WTC11 (cell line): Measurements from ENCODE around the gene ZDHHC7. TPM values are rescaled to one million over a fixed set of nuclear protein-coding genes. Genes with fewer than 3 reads are reported as not detected.

Experiments used
- ATAC-seq: fragments of 200-7000 bp; cut with Tn5 transposase; 2 replicates; pipeline ENCODE4 v1.10.0; 2021; ENCODE audit warnings: mild to moderate bottlenecking, moderate library complexity
- CTCF ChIA-PET: fragments of 300-600 bp; sonication (Branson Sonifier 250); formaldehyde crosslinking; loops from one replicate; lab custom pipeline; 2021; ENCODE audit warnings: antibody characterized with exemption; lab: Charles Lee
- POLR2A ChIA-PET: fragments of 350-600 bp; sonication (Branson Sonifier 250); formaldehyde crosslinking; loops from one replicate; lab custom pipeline; 2021; ENCODE audit warnings: antibody characterized with exemption; lab: Charles Lee
- DNase-seq: peaks from one replicate; pipeline ENCODE4 v3.0.0; 2021; ENCODE audit warnings: low spot score
- H3K27ac Mint-ChIP-seq: 2 replicates; pipeline ENCODE4 v1.8.0; 2021; ENCODE audit warnings: mixed read lengths
- H3K27me3 Mint-ChIP-seq: 2 replicates; pipeline ENCODE4 v1.8.0; 2021; ENCODE audit warnings: low read depth, mild to moderate bottlenecking, moderate library complexity, mixed read lengths
- H3K36me3 Mint-ChIP-seq: 2 replicates; pipeline ENCODE4 v1.8.0; 2021; ENCODE audit warnings: mixed read lengths
- H3K4me1 Mint-ChIP-seq: 2 replicates; pipeline ENCODE4 v1.8.0; 2022; ENCODE audit warnings: mixed read lengths
- H3K4me3 Mint-ChIP-seq: 2 replicates; pipeline ENCODE4 v1.8.0; 2021; ENCODE audit warnings: mild to moderate bottlenecking, moderate library complexity, mixed read lengths
- H3K9me3 Mint-ChIP-seq: 2 replicates; pipeline ENCODE4 v1.8.0; 2021; ENCODE audit warnings: mixed read lengths
- ATF1 ChIP-seq: sonication (generic); formaldehyde crosslinking; IDR thresholded peaks from 2 replicates; pipeline ENCODE4 v1.8.1; 2023; ENCODE audit warnings: mild to moderate bottlenecking, moderate library complexity, missing genetic modification reagents
- CREM ChIP-seq: sonication (generic); formaldehyde crosslinking; IDR thresholded peaks from 2 replicates; pipeline ENCODE4 v1.8.1; 2022; ENCODE audit warnings: mild to moderate bottlenecking, missing genetic modification reagents, moderate library complexity
- ELF4 ChIP-seq: sonication (generic); formaldehyde crosslinking; IDR thresholded peaks from 2 replicates; pipeline ENCODE4 v1.8.1; 2022; ENCODE audit warnings: low read depth, mild to moderate bottlenecking, moderate library complexity, missing genetic modification reagents
- FOXK1 ChIP-seq: sonication (generic); formaldehyde crosslinking; IDR thresholded peaks from 2 replicates; pipeline ENCODE4 v1.8.0; 2022; ENCODE audit warnings: mild to moderate bottlenecking, moderate library complexity, missing genetic modification reagents
- FOXP1 ChIP-seq: sonication (generic); formaldehyde crosslinking; IDR thresholded peaks from 2 replicates; pipeline ENCODE4 v1.8.0; 2022; ENCODE audit warnings: missing genetic modification reagents, mild to moderate bottlenecking, moderate library complexity, borderline replicate concordance
- IRF1 ChIP-seq: sonication (generic); formaldehyde crosslinking; IDR thresholded peaks from 2 replicates; pipeline ENCODE4 v1.8.0; 2023; ENCODE audit warnings: missing genetic modification reagents
- IRF2 ChIP-seq: sonication (generic); formaldehyde crosslinking; IDR thresholded peaks from 2 replicates; pipeline ENCODE4 v1.8.0; 2022; ENCODE audit warnings: low read depth, missing genetic modification reagents, borderline replicate concordance
- JUN ChIP-seq: sonication (generic); formaldehyde crosslinking; IDR thresholded peaks from 2 replicates; pipeline ENCODE4 v1.8.0; 2023; ENCODE audit warnings: mild to moderate bottlenecking, missing genetic modification reagents
- KAT7 ChIP-seq: sonication (generic); formaldehyde crosslinking; IDR thresholded peaks from 2 replicates; pipeline ENCODE4 v1.8.1; 2023; ENCODE audit warnings: missing genetic modification reagents, mild to moderate bottlenecking, borderline replicate concordance
- NR1H2 ChIP-seq: sonication (generic); formaldehyde crosslinking; IDR thresholded peaks from 2 replicates; pipeline ENCODE4 v1.9.0; 2021; ENCODE audit warnings: mild to moderate bottlenecking, moderate library complexity, missing genetic modification reagents
- NR3C1 ChIP-seq: sonication (generic); formaldehyde crosslinking; conservative IDR thresholded peaks from 2 replicates; pipeline ENCODE4 v1.8.1; 2023; ENCODE audit warnings: low read depth, mild to moderate bottlenecking, missing genetic modification reagents
- RELA ChIP-seq: sonication (generic); formaldehyde crosslinking; IDR thresholded peaks from 2 replicates; pipeline ENCODE4 v1.8.1; 2022; ENCODE audit warnings: missing genetic modification reagents, mild to moderate bottlenecking, borderline replicate concordance
- TCF7 ChIP-seq: sonication (generic); formaldehyde crosslinking; IDR thresholded peaks from 2 replicates; pipeline ENCODE4 v1.8.0; 2022; ENCODE audit warnings: mild to moderate bottlenecking, low read depth, missing genetic modification reagents, moderate library complexity
- USF1 ChIP-seq: sonication (generic); formaldehyde crosslinking; IDR thresholded peaks from 2 replicates; pipeline ENCODE4 v1.8.0; 2022; ENCODE audit warnings: mild to moderate bottlenecking, missing genetic modification reagents
- ZNF232 ChIP-seq: sonication (generic); formaldehyde crosslinking; IDR thresholded peaks from 2 replicates; pipeline ENCODE4 v1.8.0; 2022; ENCODE audit warnings: mild to moderate bottlenecking, missing genetic modification reagents
- ZNF416 ChIP-seq: fragments of 250-450 bp; sonication (Bioruptor Pico); IDR thresholded peaks from 2 replicates; pipeline ENCODE4 v1.9.0; 2021; ENCODE audit warnings: mild to moderate bottlenecking, inconsistent platforms
- total RNA-seq: library from RNA; stranded (reverse); gene quantifications from 3 replicates; pipeline ENCODE4 v1.2.3, GENCODE V29; 2021
- TF ChIP-seq, protein P1 (sequence below): sonication (generic); formaldehyde crosslinking; IDR thresholded peaks from 2 replicates; pipeline ENCODE4 v1.8.0; 2022; ENCODE audit warnings: mild to moderate bottlenecking, missing genetic modification reagents
- TF ChIP-seq, protein P2 (sequence below): sonication (generic); formaldehyde crosslinking; IDR thresholded peaks from 2 replicates; pipeline ENCODE4 v1.8.1; 2022; ENCODE audit warnings: low read depth, mild to moderate bottlenecking, moderate library complexity, missing genetic modification reagents, borderline replicate concordance
- TF ChIP-seq, protein P3 (sequence below): fragments of 250-450 bp; sonication (Bioruptor Pico); conservative IDR thresholded peaks from 2 replicates; pipeline ENCODE4 v1.9.0; 2021; ENCODE audit warnings: mild to moderate bottlenecking
- TF ChIP-seq, protein P4 (sequence below): sonication (generic); formaldehyde crosslinking; IDR thresholded peaks from 2 replicates; pipeline ENCODE4 v1.8.1; 2023; ENCODE audit warnings: mild to moderate bottlenecking, missing genetic modification reagents, borderline replicate concordance

Gene ZDHHC7
- total RNA-seq, 1 experiment from 2014 or later = 38.7 TPM

GRCh38 chr16:85045077-85045476 lies 33.7 kb upstream of the ZDHHC7 start (continued):
- no peak for TF ChIP-seq ATF1 (CRISPR knock-in tag)

- ChIA-PET POLR2A (no interaction called here), CTCF (no interaction called here)
- Mint-ChIP-seq H3K36me3 (no peaks in the 10 kb centered on the region), H3K27me3 (no peaks in the 10 kb centered on the region), H3K4me3 (no peak overlapping the region), H3K4me1 (0 out of 2 replicates have a peak, but pooled peaks cover 5% of the 10 kb centered on the region), H3K9me3 (no peaks in the 10 kb centered on the region), H3K27ac (no peak overlapping the region)
- no peak for ATAC-seq
- no peak for DNase-seq
- TF ChIP-seq TCF7 (CRISPR knock-in tag) = no peak
- TF ChIP-seq, protein P1, sequence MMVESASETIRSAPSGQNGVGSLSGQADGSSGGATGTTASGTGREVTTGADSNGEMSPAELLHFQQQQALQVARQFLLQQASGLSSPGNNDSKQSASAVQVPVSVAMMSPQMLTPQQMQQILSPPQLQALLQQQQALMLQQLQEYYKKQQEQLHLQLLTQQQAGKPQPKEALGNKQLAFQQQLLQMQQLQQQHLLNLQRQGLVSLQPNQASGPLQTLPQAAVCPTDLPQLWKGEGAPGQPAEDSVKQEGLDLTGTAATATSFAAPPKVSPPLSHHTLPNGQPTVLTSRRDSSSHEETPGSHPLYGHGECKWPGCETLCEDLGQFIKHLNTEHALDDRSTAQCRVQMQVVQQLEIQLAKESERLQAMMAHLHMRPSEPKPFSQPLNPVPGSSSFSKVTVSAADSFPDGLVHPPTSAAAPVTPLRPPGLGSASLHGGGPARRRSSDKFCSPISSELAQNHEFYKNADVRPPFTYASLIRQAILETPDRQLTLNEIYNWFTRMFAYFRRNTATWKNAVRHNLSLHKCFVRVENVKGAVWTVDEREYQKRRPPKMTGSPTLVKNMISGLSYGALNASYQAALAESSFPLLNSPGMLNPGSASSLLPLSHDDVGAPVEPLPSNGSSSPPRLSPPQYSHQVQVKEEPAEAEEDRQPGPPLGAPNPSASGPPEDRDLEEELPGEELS (CRISPR knock-in tag) = no peak
- TF ChIP-seq KAT7 (CRISPR knock-in tag) = no peak
- TF ChIP-seq, protein P2, sequence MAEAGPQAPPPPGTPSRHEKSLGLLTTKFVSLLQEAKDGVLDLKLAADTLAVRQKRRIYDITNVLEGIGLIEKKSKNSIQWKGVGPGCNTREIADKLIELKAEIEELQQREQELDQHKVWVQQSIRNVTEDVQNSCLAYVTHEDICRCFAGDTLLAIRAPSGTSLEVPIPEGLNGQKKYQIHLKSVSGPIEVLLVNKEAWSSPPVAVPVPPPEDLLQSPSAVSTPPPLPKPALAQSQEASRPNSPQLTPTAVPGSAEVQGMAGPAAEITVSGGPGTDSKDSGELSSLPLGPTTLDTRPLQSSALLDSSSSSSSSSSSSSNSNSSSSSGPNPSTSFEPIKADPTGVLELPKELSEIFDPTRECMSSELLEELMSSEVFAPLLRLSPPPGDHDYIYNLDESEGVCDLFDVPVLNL = no peak
- TF ChIP-seq NR1H2 (CRISPR knock-in tag) = no peak
- TF ChIP-seq, protein P3, sequence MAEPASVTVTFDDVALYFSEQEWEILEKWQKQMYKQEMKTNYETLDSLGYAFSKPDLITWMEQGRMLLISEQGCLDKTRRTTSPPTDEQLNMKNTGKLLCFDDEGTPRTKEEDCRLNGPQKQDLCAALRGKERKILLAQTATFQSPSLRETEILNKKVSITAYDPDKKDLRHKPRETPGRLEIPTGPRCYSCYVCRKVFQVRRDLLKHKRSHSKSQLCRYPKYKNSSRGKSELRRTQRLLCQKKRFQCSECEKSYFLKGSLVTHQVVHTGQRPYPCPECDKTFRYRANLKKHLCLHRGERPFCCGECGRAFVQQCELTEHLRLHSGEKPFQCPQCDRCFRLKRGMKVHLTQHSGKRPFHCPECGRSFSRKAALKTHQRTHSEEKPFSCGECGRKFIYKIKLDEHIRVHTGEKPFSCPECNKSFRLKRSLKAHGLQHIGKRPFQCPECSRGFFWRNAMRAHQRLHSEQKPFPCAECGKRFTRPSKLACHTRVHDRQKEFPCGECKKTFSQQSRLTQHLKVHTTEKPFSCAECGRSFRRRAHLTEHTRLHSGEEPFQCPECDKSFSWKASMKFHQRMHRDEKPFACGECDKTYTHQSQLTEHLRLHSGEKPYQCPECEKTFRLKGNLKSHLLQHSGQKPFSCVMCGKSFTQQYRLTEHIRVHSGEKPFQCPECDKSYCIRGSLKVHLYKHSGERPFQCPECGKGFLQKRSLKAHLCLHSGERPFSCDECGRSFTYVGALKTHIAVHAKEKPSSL (CRISPR knock-in tag) = no peak
- TF ChIP-seq USF1 (CRISPR knock-in tag) = no peak
- TF ChIP-seq JUN (CRISPR knock-in tag) = no peak
- TF ChIP-seq ZNF232 (CRISPR knock-in tag) = no peak
- no peak for TF ChIP-seq FOXK1
- TF ChIP-seq ZNF416 (CRISPR knock-in tag) = no peak
- no peak for TF ChIP-seq NR3C1 (CRISPR knock-in tag)
- TF ChIP-seq IRF2 (CRISPR knock-in tag) = no peak
- no peak for TF ChIP-seq CREM
- TF ChIP-seq FOXP1 (CRISPR knock-in tag) = no peak
- TF ChIP-seq RELA (CRISPR knock-in tag) = no peak
- TF ChIP-seq, protein P4, sequence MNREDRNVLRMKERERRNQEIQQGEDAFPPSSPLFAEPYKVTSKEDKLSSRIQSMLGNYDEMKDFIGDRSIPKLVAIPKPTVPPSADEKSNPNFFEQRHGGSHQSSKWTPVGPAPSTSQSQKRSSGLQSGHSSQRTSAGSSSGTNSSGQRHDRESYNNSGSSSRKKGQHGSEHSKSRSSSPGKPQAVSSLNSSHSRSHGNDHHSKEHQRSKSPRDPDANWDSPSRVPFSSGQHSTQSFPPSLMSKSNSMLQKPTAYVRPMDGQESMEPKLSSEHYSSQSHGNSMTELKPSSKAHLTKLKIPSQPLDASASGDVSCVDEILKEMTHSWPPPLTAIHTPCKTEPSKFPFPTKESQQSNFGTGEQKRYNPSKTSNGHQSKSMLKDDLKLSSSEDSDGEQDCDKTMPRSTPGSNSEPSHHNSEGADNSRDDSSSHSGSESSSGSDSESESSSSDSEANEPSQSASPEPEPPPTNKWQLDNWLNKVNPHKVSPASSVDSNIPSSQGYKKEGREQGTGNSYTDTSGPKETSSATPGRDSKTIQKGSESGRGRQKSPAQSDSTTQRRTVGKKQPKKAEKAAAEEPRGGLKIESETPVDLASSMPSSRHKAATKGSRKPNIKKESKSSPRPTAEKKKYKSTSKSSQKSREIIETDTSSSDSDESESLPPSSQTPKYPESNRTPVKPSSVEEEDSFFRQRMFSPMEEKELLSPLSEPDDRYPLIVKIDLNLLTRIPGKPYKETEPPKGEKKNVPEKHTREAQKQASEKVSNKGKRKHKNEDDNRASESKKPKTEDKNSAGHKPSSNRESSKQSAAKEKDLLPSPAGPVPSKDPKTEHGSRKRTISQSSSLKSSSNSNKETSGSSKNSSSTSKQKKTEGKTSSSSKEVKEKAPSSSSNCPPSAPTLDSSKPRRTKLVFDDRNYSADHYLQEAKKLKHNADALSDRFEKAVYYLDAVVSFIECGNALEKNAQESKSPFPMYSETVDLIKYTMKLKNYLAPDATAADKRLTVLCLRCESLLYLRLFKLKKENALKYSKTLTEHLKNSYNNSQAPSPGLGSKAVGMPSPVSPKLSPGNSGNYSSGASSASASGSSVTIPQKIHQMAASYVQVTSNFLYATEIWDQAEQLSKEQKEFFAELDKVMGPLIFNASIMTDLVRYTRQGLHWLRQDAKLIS = no peak
- no peak for TF ChIP-seq ELF4 (CRISPR knock-in tag)
- no peak for TF ChIP-seq IRF1
- TF ChIP-seq, all 79 proteins: peak for 0
Observed at GRCh38 chr16:85042606-85043005, 31.3 kb upstream of the ZDHHC7 start.
